GM19099 (cell line): ENCODE measurements around the gene ZBTB42.

ENCODE experiments used
- POLR2A ChIP-seq: IDR thresholded peaks from 3 replicates; pipeline ENCODE4 v1.6.1; 2011; ENCODE audit warnings: low read depth; ENCODE audit not compliant: insufficient read length; ENCODE audit errors: extremely low read depth

Gene ZBTB42

GRCh38 chr14:104845834-104846441, 45.0 kb downstream of the ZBTB42 start:
- TF ChIP-seq POLR2A = no peak

GRCh38 chr14:104852280-104852663, 51.4 kb downstream of the ZBTB42 start:
- no peak for TF ChIP-seq POLR2A
